SK-N-SH treated with all-trans-retinoic acid at 6 μM for 48 hours (cell line): ENCODE data around the gene HSF4.
A peak's percentile ranks its signal among the peaks of the same experiment; 100 is the strongest.

Source experiments
- ATAC-seq: fragments of 200-7000 bp; cut with Tn5 transposase; 3 replicates; pipeline ENCODE4 v1.9.1; 2020; ENCODE audit warnings: mild to moderate bottlenecking, moderate library complexity
- ARNTL ChIP-seq: fragments of 450-650 bp; formaldehyde crosslinking; IDR thresholded peaks from 2 replicates; pipeline ENCODE4 v1.5.0; 2020; ENCODE audit warnings: low read depth, mild to moderate bottlenecking, moderate library complexity, borderline replicate concordance
- CSDC2 ChIP-seq: fragments of 250-450 bp; sonication (Bioruptor Pico); IDR thresholded peaks from 2 replicates; pipeline ENCODE4 v1.5.0; 2020; ENCODE audit warnings: mild to moderate bottlenecking, moderate library complexity
- ESRRG ChIP-seq: fragments of 250-450 bp; sonication (Bioruptor Pico); IDR thresholded peaks from 2 replicates; pipeline ENCODE4 v1.6.1; 2021; ENCODE audit warnings: mild to moderate bottlenecking
- GLIS3 ChIP-seq: fragments of 250-450 bp; sonication (Bioruptor Pico); IDR thresholded peaks from 2 replicates; pipeline ENCODE4 v1.5.0; 2020; ENCODE audit warnings: mild to moderate bottlenecking, moderate library complexity
- ISL1 ChIP-seq: fragments of 250-450 bp; sonication (Bioruptor Pico); IDR thresholded peaks from 2 replicates; pipeline ENCODE4 v2.1.2; 2022; ENCODE audit warnings: mild to moderate bottlenecking, moderate library complexity
- OSR1 ChIP-seq: fragments of 250-450 bp; sonication (Bioruptor Pico); IDR thresholded peaks from 2 replicates; pipeline ENCODE4 v1.8.0; 2022; ENCODE audit warnings: moderate library complexity, mild to moderate bottlenecking, inconsistent platforms
- PPARA ChIP-seq: fragments of 250-450 bp; sonication (Bioruptor Pico); IDR thresholded peaks from 2 replicates; pipeline ENCODE4 v1.5.0; 2020; ENCODE audit warnings: mild to moderate bottlenecking, borderline replicate concordance
- RARB ChIP-seq: fragments of 250-450 bp; sonication (Bioruptor Pico); IDR thresholded peaks from 2 replicates; pipeline ENCODE4 v1.8.0; 2021; ENCODE audit warnings: mild to moderate bottlenecking, moderate library complexity
- SNAI2 ChIP-seq: fragments of 250-450 bp; sonication (Bioruptor Pico); IDR thresholded peaks from 2 replicates; pipeline ENCODE4 v1.5.0; 2020; ENCODE audit warnings: mild to moderate bottlenecking, moderate library complexity
- TOX ChIP-seq: fragments of 250-450 bp; sonication (Bioruptor Pico); IDR thresholded peaks from 2 replicates; pipeline ENCODE4 v1.8.0; 2021; ENCODE audit warnings: mild to moderate bottlenecking, moderate library complexity, borderline replicate concordance
- ZC3H10 ChIP-seq: fragments of 250-450 bp; sonication (Bioruptor Pico); IDR thresholded peaks from 2 replicates; pipeline ENCODE4 v1.5.1; 2021; ENCODE audit warnings: mild to moderate bottlenecking, moderate library complexity
- ZFP3 ChIP-seq: fragments of 250-450 bp; sonication (Bioruptor Pico); IDR thresholded peaks from 2 replicates; pipeline ENCODE4 v1.5.0; 2020; ENCODE audit warnings: mild to moderate bottlenecking, moderate library complexity
- ZFP30 ChIP-seq: fragments of 450-650 bp; formaldehyde crosslinking; IDR thresholded peaks from 2 replicates; pipeline ENCODE4 v1.5.0; 2022; ENCODE audit warnings: mild to moderate bottlenecking, moderate library complexity
- ZNF565 ChIP-seq: fragments of 450-650 bp; formaldehyde crosslinking; conservative IDR thresholded peaks from 2 replicates; pipeline ENCODE4 v1.5.0; 2020; ENCODE audit warnings: low read depth, mild to moderate bottlenecking, moderate library complexity
- ZNF70 ChIP-seq: fragments of 450-650 bp; formaldehyde crosslinking; IDR thresholded peaks from 2 replicates; pipeline ENCODE4 v1.5.0; 2020; ENCODE audit warnings: mild to moderate bottlenecking, moderate library complexity
- ZNF8 ChIP-seq: fragments of 450-650 bp; formaldehyde crosslinking; IDR thresholded peaks from 2 replicates; pipeline ENCODE4 v1.5.0; 2020; ENCODE audit warnings: mild to moderate bottlenecking, moderate library complexity
- TF ChIP-seq, protein P1 (sequence below): fragments of 250-450 bp; sonication (Bioruptor Pico); IDR thresholded peaks from 2 replicates; pipeline ENCODE4 v1.5.0; 2020; ENCODE audit warnings: mild to moderate bottlenecking, moderate library complexity
- TF ChIP-seq, protein P2 (sequence below): fragments of 250-450 bp; sonication (Bioruptor Pico); IDR thresholded peaks from 2 replicates; pipeline ENCODE4 v1.5.1; 2020; ENCODE audit warnings: low read depth, mild to moderate bottlenecking, moderate library complexity
- TF ChIP-seq, protein P3 (sequence below): fragments of 250-450 bp; sonication (Bioruptor Pico); IDR thresholded peaks from 2 replicates; pipeline ENCODE4 v1.5.1; 2021; ENCODE audit warnings: mild to moderate bottlenecking, moderate library complexity
- TF ChIP-seq, protein P4 (sequence below): fragments of 250-450 bp; sonication (Bioruptor Pico); IDR thresholded peaks from 2 replicates; pipeline ENCODE4 v1.8.0; 2021; ENCODE audit warnings: low read depth, mild to moderate bottlenecking, moderate library complexity, borderline replicate concordance
- TF ChIP-seq, protein P5 (sequence below): fragments of 250-450 bp; sonication (Bioruptor Pico); IDR thresholded peaks from 2 replicates; pipeline ENCODE4 v1.8.0; 2020; ENCODE audit warnings: mild to moderate bottlenecking, moderate library complexity, borderline replicate concordance

HSF4 gene

DNA sequence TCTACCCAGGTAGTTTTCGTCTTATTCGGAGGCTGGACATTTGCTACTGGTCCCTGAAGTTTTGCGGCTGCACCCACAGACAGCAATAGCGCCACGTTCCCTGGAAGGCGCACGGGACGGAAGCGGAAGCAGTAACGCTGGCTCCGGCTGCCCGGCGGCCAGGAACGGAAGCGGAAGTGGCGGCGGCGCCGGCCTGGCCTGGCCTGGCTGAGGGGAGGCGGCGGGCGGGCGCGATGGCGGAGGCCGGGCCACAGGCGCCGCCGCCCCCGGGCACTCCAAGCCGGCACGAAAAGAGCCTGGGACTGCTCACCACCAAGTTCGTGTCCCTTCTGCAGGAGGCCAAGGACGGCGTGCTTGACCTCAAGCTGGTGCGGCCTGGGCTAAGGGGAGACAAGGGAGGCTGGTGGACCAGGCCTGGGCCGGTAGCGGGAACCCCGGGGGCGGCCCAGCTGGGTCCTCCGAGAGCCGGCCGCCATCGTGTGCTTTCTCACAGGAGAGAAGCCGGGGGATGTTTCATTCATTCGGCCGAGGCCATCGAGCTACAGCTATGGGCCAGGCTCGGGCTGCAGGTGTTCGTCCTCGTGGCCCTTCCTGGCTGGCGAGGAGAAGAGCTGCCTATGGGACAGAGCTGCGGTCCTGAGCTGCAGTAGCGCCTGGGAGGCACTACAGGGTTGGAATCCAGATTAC is 27.6 kb downstream of the HSF4 start, which contains the start of gene E2F4:
TSS of gene E2F4 (plus strand) at position 161 of the 687 bp plus-strand sequence. CDS start at position 234, 73 bp downstream.
- ATAC-seq, result peak; percentile 97
- no peak for TF ChIP-seq ESRRG
- TF ChIP-seq SNAI2 (CRISPR knock-in tag), result no peak
- TF ChIP-seq GLIS3 (CRISPR knock-in tag), result 0 out of 2 replicates have a peak, but pooled peaks have one; percentile 63
- no peak for TF ChIP-seq ZNF8
- TF ChIP-seq ZNF565 (CRISPR knock-in tag), result no peak
- no peak; the same call in 1 of the 2 replicates for TF ChIP-seq CSDC2
- TF ChIP-seq ZC3H10 (CRISPR knock-in tag), result no peak
- TF ChIP-seq, all 23 proteins: peak for 1

DNA sequence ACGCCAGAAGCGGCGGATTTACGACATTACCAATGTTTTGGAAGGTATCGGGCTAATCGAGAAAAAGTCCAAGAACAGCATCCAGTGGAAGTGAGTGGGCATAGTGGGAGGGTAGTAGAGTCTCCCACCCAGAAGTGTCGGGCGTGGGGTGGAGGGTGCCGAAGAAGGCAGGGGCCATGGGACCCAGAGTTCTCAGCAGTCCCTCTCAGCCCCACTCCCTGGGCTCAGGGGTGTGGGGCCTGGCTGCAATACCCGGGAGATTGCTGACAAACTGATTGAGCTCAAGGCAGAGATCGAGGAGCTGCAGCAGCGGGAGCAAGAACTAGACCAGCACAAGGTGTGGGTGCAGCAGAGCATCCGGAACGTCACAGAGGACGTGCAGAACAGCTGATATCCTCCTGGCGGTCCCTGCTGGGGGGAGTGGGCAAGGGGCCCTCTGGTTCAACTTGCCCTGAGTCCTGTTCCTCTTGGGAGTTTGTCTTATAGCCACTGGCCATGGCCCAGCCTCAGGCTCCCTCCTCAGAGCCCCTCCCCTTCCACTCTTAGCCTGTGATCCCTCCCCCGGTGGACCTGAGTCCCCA is 28.3 kb downstream of the HSF4 start:
- ATAC-seq, result no peak
- TF ChIP-seq ZNF8 (no peak), ESRRG (no peak), ZFP3 (no peak), ISL1 (CRISPR knock-in tag) (no peak), GLIS3 (CRISPR knock-in tag) (no peak), ZNF70 (CRISPR knock-in tag) (no peak), ZNF565 (CRISPR knock-in tag) (no peak), PPARA (no peak), RARB (no peak), ZFP30 (no peak), OSR1 (no peak), ZC3H10 (CRISPR knock-in tag) (no peak), SNAI2 (CRISPR knock-in tag) (no peak), ARNTL (CRISPR knock-in tag) (no peak), CSDC2 (no peak), TOX (CRISPR knock-in tag) (no peak)
- TF ChIP-seq, protein P1, sequence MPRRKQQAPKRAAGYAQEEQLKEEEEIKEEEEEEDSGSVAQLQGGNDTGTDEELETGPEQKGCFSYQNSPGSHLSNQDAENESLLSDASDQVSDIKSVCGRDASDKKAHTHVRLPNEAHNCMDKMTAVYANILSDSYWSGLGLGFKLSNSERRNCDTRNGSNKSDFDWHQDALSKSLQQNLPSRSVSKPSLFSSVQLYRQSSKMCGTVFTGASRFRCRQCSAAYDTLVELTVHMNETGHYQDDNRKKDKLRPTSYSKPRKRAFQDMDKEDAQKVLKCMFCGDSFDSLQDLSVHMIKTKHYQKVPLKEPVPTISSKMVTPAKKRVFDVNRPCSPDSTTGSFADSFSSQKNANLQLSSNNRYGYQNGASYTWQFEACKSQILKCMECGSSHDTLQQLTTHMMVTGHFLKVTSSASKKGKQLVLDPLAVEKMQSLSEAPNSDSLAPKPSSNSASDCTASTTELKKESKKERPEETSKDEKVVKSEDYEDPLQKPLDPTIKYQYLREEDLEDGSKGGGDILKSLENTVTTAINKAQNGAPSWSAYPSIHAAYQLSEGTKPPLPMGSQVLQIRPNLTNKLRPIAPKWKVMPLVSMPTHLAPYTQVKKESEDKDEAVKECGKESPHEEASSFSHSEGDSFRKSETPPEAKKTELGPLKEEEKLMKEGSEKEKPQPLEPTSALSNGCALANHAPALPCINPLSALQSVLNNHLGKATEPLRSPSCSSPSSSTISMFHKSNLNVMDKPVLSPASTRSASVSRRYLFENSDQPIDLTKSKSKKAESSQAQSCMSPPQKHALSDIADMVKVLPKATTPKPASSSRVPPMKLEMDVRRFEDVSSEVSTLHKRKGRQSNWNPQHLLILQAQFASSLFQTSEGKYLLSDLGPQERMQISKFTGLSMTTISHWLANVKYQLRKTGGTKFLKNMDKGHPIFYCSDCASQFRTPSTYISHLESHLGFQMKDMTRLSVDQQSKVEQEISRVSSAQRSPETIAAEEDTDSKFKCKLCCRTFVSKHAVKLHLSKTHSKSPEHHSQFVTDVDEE (CRISPR knock-in tag), result no peak
- TF ChIP-seq, protein P2, sequence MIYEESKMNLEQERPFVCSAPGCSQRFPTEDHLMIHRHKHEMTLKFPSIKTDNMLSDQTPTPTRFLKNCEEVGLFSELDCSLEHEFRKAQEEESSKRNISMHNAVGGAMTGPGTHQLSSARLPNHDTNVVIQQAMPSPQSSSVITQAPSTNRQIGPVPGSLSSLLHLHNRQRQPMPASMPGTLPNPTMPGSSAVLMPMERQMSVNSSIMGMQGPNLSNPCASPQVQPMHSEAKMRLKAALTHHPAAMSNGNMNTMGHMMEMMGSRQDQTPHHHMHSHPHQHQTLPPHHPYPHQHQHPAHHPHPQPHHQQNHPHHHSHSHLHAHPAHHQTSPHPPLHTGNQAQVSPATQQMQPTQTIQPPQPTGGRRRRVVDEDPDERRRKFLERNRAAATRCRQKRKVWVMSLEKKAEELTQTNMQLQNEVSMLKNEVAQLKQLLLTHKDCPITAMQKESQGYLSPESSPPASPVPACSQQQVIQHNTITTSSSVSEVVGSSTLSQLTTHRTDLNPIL (CRISPR knock-in tag), result no peak
- TF ChIP-seq, protein P3, sequence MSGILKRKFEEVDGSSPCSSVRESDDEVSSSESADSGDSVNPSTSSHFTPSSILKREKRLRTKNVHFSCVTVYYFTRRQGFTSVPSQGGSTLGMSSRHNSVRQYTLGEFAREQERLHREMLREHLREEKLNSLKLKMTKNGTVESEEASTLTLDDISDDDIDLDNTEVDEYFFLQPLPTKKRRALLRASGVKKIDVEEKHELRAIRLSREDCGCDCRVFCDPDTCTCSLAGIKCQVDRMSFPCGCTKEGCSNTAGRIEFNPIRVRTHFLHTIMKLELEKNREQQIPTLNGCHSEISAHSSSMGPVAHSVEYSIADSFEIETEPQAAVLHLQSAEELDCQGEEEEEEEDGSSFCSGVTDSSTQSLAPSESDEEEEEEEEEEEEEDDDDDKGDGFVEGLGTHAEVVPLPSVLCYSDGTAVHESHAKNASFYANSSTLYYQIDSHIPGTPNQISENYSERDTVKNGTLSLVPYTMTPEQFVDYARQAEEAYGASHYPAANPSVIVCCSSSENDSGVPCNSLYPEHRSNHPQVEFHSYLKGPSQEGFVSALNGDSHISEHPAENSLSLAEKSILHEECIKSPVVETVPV (CRISPR knock-in tag), result no peak
- TF ChIP-seq, protein P4, sequence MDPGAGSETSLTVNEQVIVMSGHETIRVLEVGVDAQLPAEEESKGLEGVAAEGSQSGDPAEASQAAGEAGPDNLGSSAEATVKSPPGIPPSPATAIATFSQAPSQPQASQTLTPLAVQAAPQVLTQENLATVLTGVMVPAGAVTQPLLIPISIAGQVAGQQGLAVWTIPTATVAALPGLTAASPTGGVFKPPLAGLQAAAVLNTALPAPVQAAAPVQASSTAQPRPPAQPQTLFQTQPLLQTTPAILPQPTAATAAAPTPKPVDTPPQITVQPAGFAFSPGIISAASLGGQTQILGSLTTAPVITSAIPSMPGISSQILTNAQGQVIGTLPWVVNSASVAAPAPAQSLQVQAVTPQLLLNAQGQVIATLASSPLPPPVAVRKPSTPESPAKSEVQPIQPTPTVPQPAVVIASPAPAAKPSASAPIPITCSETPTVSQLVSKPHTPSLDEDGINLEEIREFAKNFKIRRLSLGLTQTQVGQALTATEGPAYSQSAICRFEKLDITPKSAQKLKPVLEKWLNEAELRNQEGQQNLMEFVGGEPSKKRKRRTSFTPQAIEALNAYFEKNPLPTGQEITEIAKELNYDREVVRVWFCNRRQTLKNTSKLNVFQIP (CRISPR knock-in tag), result no peak
- TF ChIP-seq, all 23 proteins: peak for 0

DNA sequence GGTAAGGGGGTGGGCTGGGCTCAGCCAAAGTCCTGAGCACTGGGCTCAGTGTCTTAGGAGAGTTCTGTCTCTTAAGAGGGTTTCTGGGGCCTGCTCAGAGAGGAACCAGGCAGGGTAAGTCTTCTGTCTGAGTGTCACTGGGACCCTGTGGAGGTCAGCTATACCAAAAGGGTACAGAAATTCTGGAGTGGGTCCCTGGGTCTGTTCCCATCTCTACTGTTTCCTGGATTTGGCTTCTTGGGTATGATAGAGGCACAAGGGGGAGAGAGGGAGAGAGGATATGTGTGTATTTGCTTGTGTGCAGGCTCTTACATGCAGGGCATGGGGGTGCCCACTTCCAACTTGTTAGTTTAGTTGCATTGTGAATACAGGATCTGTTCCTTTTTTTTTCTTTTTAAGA is 29.0 kb downstream of the HSF4 start:
- TF ChIP-seq RARB, result no peak
- TF ChIP-seq ZNF70 (CRISPR knock-in tag), result no peak
- TF ChIP-seq, protein P5, sequence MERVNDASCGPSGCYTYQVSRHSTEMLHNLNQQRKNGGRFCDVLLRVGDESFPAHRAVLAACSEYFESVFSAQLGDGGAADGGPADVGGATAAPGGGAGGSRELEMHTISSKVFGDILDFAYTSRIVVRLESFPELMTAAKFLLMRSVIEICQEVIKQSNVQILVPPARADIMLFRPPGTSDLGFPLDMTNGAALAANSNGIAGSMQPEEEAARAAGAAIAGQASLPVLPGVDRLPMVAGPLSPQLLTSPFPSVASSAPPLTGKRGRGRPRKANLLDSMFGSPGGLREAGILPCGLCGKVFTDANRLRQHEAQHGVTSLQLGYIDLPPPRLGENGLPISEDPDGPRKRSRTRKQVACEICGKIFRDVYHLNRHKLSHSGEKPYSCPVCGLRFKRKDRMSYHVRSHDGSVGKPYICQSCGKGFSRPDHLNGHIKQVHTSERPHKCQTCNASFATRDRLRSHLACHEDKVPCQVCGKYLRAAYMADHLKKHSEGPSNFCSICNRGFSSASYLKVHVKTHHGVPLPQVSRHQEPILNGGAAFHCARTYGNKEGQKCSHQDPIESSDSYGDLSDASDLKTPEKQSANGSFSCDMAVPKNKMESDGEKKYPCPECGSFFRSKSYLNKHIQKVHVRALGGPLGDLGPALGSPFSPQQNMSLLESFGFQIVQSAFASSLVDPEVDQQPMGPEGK (CRISPR knock-in tag), result no peak
- no peak for TF ChIP-seq TOX (CRISPR knock-in tag)
- no peak for TF ChIP-seq ISL1 (CRISPR knock-in tag)
- TF ChIP-seq, protein P2 (CRISPR knock-in tag), result no peak
- TF ChIP-seq PPARA, result no peak
- no peak for TF ChIP-seq ZNF565 (CRISPR knock-in tag)
- no peak for TF ChIP-seq ZFP30
- TF ChIP-seq CSDC2, result no peak
- ATAC-seq, result no peak
